ENCODE results near the gene PDGFRB.
A peak's percentile ranks its signal among the peaks of the same experiment; 100 is the strongest.

Gene PDGFRB

GRCh38 chr5:150163547-150164059 is 8.0 kb upstream of the PDGFRB start:
- H3K4me3 Mint-ChIP-seq = no peak overlapping the region
- no peak overlapping the region for H3K27ac Mint-ChIP-seq
- no peak for ATAC-seq (ENCODE audit: low read depth)
- H3K9me3 Mint-ChIP-seq = no peaks in the 10 kb centered on the region
- no peak for DNase-seq (ENCODE audit: low spot score in 2 of 2)
- H3K27me3 Mint-ChIP-seq = peaks cover 11% of the 10 kb centered on the region
- H3K36me3 Mint-ChIP-seq = no peaks in the 10 kb centered on the region
- peaks cover 15% of the 10 kb centered on the region for H3K4me1 Mint-ChIP-seq

- ATAC-seq (ENCODE audit: low read depth) (no peak), DNase-seq (ENCODE audit: low spot score in 2 of 2) (no peak)
- Mint-ChIP-seq H3K27me3 (peaks cover 5% of the 10 kb centered on the region), H3K4me3 (no peak overlapping the region), H3K9me3 (no peaks in the 10 kb centered on the region), H3K4me1 (peaks cover 15% of the 10 kb centered on the region), H3K27ac (no peak overlapping the region), H3K36me3 (no peaks in the 10 kb centered on the region)
Measured at GRCh38 chr5:150163035-150163434, 7.4 kb upstream of the PDGFRB start.

- no peak overlapping the region for H3K27ac Mint-ChIP-seq
- DNase-seq (ENCODE audit: low spot score in 2 of 2) = no peak
- no peaks in the 10 kb centered on the region for H3K9me3 Mint-ChIP-seq
- no peaks in the 10 kb centered on the region for H3K36me3 Mint-ChIP-seq
- H3K4me1 Mint-ChIP-seq = peaks cover 13% of the 10 kb centered on the region
- ATAC-seq (ENCODE audit: low read depth) = no peak
- H3K27me3 Mint-ChIP-seq = peaks cover 2% of the 10 kb centered on the region
- no peak overlapping the region for H3K4me3 Mint-ChIP-seq
Measured at GRCh38 chr5:150162142-150162513, 6.5 kb upstream of the PDGFRB start.

- H3K4me1 Mint-ChIP-seq = peaks cover 13% of the 10 kb centered on the region
- no peak overlapping the region for H3K27ac Mint-ChIP-seq
- peaks cover 2% of the 10 kb centered on the region for H3K27me3 Mint-ChIP-seq
- no peak overlapping the region for H3K4me3 Mint-ChIP-seq
- H3K9me3 Mint-ChIP-seq = no peaks in the 10 kb centered on the region
- H3K36me3 Mint-ChIP-seq = no peaks in the 10 kb centered on the region
- ATAC-seq (ENCODE audit: low read depth) (peak; percentile 82), DNase-seq (ENCODE audit: low spot score in 2 of 2) (peak; percentile 75 to 85)
Measured at GRCh38 chr5:150161242-150162141, 5.8 kb upstream of the PDGFRB start.

- DNase-seq (ENCODE audit: low spot score in 2 of 2) (no peak), ATAC-seq (ENCODE audit: low read depth) (no peak)
- peaks cover 20% of the 10 kb centered on the region for H3K4me1 Mint-ChIP-seq
- H3K27ac Mint-ChIP-seq = no peak overlapping the region
- H3K9me3 Mint-ChIP-seq = no peaks in the 10 kb centered on the region
- peaks cover 2% of the 10 kb centered on the region for H3K27me3 Mint-ChIP-seq
- H3K4me3 Mint-ChIP-seq = no peak overlapping the region
- no peaks in the 10 kb centered on the region for H3K36me3 Mint-ChIP-seq
Measured at GRCh38 chr5:150160448-150161081, 4.9 kb upstream of the PDGFRB start.

GRCh38 chr5:150159741-150160179 is 4.1 kb upstream of the PDGFRB start:
- Mint-ChIP-seq H3K36me3 (no peaks in the 10 kb centered on the region), H3K27ac (no peak overlapping the region), H3K9me3 (no peaks in the 10 kb centered on the region), H3K4me3 (no peak overlapping the region), H3K4me1 (peaks cover 23% of the 10 kb centered on the region), H3K27me3 (peaks cover 2% of the 10 kb centered on the region)
- DNase-seq (ENCODE audit: low spot score in 2 of 2) = no peak
- ATAC-seq (ENCODE audit: low read depth) = no peak

- H3K9me3 Mint-ChIP-seq = no peaks in the 10 kb centered on the region
- H3K27me3 Mint-ChIP-seq = peaks cover 2% of the 10 kb centered on the region
- peaks cover 27% of the 10 kb centered on the region for H3K4me1 Mint-ChIP-seq
Measured at GRCh38 chr5:150159031-150159430, 3.4 kb upstream of the PDGFRB start.

GRCh38 chr5:150158170-150158949 is 2.7 kb upstream of the PDGFRB start:
- Mint-ChIP-seq H3K27ac (no peak overlapping the region), H3K4me1 (peaks cover 27% of the 10 kb centered on the region), H3K4me3 (no peak overlapping the region), H3K36me3 (no peaks in the 10 kb centered on the region), H3K27me3 (peaks cover 2% of the 10 kb centered on the region), H3K9me3 (no peaks in the 10 kb centered on the region)
- DNase-seq (ENCODE audit: low spot score in 2 of 2) (no peak), ATAC-seq (ENCODE audit: low read depth) (no peak)

More at GRCh38 chr5:150159031-150159430, 3.4 kb upstream of the PDGFRB start:
- H3K36me3 Mint-ChIP-seq = no peaks in the 10 kb centered on the region
- no peak overlapping the region for H3K4me3 Mint-ChIP-seq
- no peak overlapping the region for H3K27ac Mint-ChIP-seq
- DNase-seq (ENCODE audit: low spot score in 2 of 2) = no peak
- no peak for ATAC-seq (ENCODE audit: low read depth)

GRCh38 chr5:150157168-150157567 is 1.5 kb upstream of the PDGFRB start:
- Mint-ChIP-seq H3K9me3 (no peaks in the 10 kb centered on the region), H3K4me1 (peaks cover 24% of the 10 kb centered on the region), H3K36me3 (no peaks in the 10 kb centered on the region), H3K4me3 (peak overlapping the region; percentile 19), H3K27me3 (peaks cover 2% of the 10 kb centered on the region), H3K27ac (no peak overlapping the region)
- DNase-seq (ENCODE audit: low spot score in 2 of 2) (no peak), ATAC-seq (ENCODE audit: low read depth) (no peak)

- Mint-ChIP-seq H3K36me3 (no peaks in the 10 kb centered on the region), H3K4me1 (peaks cover 22% of the 10 kb centered on the region), H3K4me3 (no peak overlapping the region), H3K9me3 (no peaks in the 10 kb centered on the region), H3K27me3 (peaks cover 2% of the 10 kb centered on the region), H3K27ac (peak overlapping the region; percentile 29)
- DNase-seq (ENCODE audit: low spot score in 2 of 2) (no peak), ATAC-seq (ENCODE audit: low read depth) (no peak)
Measured at GRCh38 chr5:150156540-150156939, 895 bp upstream of the PDGFRB start.

GRCh38 chr5:150156027-150156368 is 353 bp upstream of the PDGFRB start:
- DNase-seq (ENCODE audit: low spot score in 2 of 2) (no peak), ATAC-seq (ENCODE audit: low read depth) (no peak)
- peak overlapping the region; percentile 29 for H3K27ac Mint-ChIP-seq
- H3K36me3 Mint-ChIP-seq = no peaks in the 10 kb centered on the region
- H3K4me3 Mint-ChIP-seq = peak overlapping the region; percentile 93
- peaks cover 20% of the 10 kb centered on the region for H3K4me1 Mint-ChIP-seq
- H3K27me3 Mint-ChIP-seq = peaks cover 2% of the 10 kb centered on the region
- H3K9me3 Mint-ChIP-seq = no peaks in the 10 kb centered on the region

- H3K9me3 Mint-ChIP-seq = no peaks in the 10 kb centered on the region
Measured at GRCh38 chr5:150154618-150155128, 972 bp downstream of the PDGFRB start.

GRCh38 chr5:150153957-150154617 is 1.6 kb downstream of the PDGFRB start:
- no peak overlapping the region for H3K27ac Mint-ChIP-seq
- no peaks in the 10 kb centered on the region for H3K9me3 Mint-ChIP-seq
- H3K4me1 Mint-ChIP-seq = peaks cover 16% of the 10 kb centered on the region
- H3K36me3 Mint-ChIP-seq = no peaks in the 10 kb centered on the region
- peaks cover 2% of the 10 kb centered on the region for H3K27me3 Mint-ChIP-seq
- peak in 1 of 2 donors; percentile 23 for DNase-seq (ENCODE audit: low spot score in 2 of 2)
- ATAC-seq (ENCODE audit: low read depth) = peak; percentile 84
- peak overlapping the region; percentile 76 for H3K4me3 Mint-ChIP-seq

More at GRCh38 chr5:150154618-150155128, 972 bp downstream of the PDGFRB start:
- peak overlapping the region; percentile 76 for H3K4me3 Mint-ChIP-seq
- ATAC-seq (ENCODE audit: low read depth) = no peak
- no peak for DNase-seq (ENCODE audit: low spot score in 2 of 2)
- no peaks in the 10 kb centered on the region for H3K36me3 Mint-ChIP-seq
- peaks cover 2% of the 10 kb centered on the region for H3K27me3 Mint-ChIP-seq
- H3K27ac Mint-ChIP-seq = no peak overlapping the region
- H3K4me1 Mint-ChIP-seq = peaks cover 16% of the 10 kb centered on the region
